Nucleus accumbens (tissue), 56 donors: ENCODE measurements around the gene TGFB2.

ENCODE experiments used
- DNase-seq, 56 donors: peaks; one replicate each; lab custom pipeline; 2025; lab: John Stamatoyannopoulos, UW

TGFB2 gene

DNA sequence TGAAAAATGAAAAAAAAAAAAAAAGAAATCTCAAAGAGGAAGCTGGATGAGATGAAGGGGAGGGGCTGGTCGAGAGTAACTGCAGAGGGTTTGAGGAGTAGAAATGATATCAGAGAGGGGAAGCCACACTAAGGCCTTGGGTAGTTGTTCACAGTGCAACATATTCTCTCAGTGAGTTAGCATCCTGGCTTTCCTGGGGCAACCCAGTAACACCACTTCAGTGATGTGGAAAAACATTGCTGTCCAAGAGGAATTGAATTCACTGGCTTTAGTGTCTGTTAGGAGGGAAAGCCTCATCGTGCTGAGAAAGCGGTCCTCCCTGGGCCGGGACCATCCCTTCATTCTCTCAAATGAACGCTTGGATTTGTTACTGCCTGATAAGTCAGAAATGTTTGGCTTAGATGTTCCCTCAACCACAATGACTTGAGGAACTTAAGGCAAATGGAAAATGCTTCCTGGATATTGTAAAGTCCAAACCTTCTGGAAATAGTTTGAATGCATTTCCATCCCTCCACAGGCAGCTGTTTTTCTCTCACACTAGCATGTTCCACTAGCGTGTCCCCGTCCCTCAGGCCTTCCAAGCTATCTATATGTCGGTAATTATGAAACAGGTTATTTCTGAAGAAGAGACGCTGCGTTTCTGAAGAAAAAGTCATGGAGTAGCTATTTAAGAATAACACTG lies 12.2 kb downstream of the TGFB2 start:
- DNase-seq = no peak

DNA sequence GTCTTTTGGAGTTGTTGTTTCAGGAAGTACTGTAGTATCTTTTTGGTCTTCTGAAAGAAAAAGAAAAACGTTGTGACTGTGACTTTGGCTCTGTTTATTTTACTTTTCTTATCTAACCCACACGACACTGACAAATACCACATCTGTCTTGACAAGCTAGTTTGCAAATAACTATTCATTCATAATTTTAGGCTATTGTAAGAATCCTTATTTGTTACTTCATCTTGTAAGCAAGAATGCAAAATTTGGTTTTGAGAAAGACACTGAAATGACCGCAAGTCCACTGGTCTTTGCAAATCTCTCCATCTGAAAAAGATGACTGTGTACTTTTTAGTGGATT lies 12.7 kb downstream of the TGFB2 start:
- no peak for DNase-seq

DNA sequence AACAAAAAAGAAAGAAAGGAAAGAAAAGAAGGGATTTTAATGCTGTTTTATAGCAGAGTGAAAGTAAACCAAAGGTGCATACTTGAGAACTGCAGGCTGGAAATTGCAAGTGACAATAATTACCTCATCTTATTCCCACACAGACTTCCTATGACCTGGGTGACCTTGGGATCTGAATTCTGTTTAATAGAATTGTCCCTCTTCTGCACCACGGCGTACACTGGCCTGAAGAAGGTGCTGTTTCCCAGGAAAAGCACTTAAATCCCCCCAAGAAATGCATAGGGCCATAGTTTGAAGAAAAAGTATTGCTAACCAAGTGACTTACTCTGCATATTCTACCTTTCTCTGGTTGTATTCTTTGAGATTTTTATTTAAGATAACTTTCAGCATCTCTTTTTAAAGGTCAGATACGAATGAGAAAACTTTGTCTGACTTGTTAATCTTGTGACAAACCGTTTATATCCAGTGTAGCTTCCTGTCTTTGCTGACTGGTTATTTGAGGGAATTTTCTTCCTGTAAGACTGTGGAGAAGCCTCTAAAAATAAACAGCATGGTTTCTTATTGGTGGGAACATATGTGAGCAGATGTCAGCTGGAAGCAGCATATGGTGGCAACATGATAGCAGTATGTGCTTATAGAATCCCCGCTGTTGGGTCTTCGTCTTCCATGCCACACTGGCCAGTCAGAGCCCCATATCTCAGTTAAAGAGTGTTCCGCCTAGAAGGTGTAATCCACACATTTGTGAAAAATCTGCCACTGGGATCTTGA lies 16.3 kb downstream of the TGFB2 start:
- peak in 2 of 56 donors; percentile 4 to 18 for DNase-seq

DNA sequence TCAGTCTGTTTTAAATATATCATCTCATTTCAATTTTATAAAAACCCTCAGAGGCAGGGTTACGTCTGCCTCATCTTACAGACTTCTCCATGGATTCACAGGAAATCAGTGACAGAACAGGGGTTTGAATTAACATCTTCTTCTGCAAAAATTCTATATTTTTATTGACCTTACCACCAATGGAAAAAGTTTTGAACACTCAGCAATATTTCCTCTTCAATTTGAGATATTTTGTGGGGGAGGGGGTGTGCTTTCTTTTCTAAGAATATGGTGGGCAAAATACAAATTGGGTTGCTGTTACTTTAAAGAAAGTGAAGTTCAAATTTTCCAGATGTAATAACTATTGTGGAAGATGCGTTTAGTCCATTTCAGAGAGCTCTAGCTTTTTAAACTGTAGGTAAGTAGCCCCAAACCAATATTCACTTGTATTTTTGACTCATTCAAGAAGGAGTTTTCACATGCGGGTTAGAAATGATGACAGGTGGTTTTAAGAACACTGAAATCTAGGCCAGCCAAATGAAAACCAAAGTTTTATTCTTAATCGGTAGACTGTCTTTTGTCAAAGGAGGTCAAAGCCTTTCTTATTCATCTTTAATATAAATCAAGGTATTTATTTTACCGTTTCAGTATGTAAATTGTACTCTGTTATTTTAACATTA lies 17.4 kb downstream of the TGFB2 start:
- DNase-seq = no peak

DNA sequence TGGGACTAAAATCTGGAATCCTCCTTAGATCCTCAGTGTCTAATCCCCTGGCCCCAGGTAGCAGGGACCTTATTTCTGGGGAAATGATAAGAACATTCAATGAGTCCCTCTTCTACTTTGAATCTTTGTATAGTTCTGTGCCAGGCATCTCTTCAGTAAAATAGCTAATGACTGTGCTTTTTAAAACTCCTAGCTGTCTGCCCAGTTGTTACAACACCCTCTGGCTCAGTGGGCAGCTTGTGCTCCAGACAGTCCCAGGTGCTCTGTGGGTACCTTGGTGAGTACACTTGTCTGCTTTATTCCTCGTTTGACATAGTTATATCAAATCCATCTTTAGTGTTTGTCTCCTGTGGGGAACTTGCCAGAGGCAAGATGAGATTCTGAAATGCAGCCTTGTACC lies 18.0 kb downstream of the TGFB2 start:
- no peak for DNase-seq

DNA sequence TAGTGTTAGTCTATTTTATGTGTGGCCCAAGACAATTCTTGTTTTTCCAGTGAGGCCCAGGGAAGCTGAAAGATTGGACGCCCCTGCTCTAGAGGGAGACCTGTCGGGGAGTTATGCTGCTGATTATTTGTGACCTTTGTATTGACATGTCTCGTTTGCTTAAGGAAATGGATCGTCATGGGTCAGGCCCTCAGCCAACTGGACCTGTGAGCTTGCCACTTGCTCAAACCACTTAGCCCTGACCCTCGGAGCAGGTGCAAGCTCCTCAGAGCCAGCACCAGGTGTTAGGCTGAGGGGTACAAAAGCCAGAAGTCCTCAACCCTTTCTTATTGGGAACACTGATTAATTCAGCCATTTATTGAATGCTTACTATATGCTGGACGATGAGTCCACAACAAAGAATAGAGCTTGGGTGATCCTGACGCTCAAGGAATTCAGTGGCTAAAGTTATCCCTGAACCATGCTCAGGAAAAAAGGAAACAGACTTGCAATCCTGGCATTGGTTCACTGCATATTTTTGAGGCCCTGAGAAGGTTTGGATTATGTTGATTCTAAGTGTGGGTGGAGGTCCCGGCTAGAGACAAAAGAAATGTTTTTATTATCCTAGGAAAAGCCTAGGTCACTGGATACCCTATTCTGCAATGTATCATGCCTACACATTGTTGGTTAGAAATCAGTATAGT lies 19.0 kb downstream of the TGFB2 start:
- no peak for DNase-seq

DNA sequence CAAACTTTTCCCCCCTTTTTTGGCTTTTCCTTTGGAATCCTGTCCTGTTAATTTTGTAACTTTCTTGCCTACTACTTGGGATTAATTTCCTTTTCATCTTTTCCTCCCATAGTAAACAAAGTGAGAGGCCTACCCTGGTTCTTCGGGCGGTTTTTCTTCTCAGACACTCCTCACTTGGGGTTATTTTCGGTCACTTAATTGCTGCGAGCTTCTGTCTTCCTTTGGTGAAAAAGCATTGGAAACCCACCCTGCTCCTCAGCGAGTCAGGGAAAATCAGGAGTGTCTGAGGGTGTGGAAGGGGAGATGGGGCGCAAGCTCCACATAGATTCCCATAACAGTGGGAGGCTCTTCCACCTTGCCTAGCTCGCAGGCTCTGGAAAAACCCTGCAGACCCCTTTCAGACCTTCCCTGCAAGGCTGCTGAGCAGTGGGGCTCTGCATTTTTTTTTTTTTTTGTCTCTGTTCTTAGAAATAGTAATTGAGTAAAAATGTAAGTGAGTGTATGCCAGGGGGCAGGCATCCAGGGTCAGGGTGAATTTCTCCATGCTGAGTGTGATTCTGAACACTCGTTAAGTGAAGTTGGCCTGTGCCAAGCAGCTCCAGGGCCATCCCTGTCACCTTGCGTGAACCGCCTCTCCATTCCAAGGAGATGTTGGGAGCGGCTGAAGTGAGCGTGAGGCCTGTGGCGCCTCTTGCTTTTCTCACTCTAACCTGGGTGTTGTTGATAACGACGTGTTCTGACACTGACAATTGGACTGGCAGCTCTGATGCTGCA lies 20.3 kb downstream of the TGFB2 start:
- DNase-seq = peak in 10 of 56 donors; percentile 3 to 40 (median 23)

DNA sequence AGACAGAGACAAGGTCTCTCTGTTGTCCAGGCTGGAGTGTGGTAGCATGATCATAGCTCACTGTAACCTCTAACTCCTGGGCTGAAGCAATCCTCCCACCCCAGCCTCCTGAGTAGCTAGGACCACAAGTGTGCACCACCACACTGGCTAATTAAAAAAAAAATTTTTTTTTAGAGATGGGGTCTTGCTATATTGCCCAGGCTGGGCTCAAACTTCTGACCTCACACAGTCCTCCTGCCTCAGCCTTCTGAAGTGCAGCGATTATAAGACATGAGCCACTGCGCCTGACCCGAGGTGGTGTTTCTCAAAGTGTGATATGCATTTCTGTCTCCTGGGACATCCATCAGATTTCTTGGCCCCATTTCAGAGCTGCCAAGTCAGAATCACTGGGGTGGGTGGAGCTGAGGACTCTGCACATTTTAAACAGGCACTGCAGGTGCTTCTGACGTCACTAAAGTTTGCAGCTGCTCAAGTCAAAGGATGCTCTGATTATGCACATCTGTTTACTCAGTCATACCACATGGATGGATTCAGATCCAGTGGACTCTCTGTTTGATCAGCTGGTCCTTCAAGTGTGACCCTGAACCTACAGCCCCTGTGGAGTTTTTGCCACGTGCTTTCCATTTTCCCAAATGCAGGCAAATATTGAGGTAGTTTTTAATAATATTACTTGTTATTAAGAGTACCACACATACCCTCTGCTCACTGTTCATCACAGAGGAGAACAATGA lies 21.4 kb downstream of the TGFB2 start:
- no peak for DNase-seq

DNA sequence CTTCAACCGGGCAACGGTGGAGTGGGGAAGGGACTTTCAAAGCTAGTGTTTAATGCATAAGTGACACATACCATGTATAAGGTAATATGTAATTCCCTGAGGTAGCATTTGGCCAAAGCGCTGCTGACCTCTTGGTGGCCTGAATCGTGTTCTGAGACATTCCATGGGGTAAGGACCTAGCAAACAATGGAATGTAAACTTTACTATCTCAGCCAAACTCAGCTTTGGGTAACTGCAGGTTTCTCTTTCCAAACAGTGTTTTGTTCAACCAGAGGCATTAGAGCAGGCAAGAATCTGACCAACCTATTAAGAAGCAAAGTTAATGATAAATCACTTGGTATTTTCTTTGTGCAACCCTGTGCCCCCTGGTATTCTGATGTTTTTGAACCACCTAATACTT lies 22.0 kb downstream of the TGFB2 start:
- no peak for DNase-seq

DNA sequence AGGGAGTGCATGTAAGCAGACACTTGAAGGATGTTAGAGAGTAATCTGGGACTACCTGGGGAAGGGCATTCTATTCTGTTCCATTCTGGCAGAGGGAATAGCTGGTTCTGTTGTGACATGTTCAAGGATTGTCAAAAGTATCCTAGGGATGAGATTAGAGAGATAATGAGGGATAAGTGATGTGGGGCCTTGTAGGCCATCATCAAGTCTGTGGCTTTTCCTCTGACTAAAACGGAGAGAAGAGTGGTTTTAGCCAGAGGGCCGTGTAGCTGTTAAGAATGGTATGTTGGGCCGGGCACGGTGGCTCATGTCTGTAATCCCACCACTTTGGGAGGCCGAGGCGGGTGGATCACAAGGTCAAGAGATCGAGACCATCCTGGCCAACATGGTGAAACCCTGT lies 23.6 kb downstream of the TGFB2 start:
- no peak for DNase-seq

DNA sequence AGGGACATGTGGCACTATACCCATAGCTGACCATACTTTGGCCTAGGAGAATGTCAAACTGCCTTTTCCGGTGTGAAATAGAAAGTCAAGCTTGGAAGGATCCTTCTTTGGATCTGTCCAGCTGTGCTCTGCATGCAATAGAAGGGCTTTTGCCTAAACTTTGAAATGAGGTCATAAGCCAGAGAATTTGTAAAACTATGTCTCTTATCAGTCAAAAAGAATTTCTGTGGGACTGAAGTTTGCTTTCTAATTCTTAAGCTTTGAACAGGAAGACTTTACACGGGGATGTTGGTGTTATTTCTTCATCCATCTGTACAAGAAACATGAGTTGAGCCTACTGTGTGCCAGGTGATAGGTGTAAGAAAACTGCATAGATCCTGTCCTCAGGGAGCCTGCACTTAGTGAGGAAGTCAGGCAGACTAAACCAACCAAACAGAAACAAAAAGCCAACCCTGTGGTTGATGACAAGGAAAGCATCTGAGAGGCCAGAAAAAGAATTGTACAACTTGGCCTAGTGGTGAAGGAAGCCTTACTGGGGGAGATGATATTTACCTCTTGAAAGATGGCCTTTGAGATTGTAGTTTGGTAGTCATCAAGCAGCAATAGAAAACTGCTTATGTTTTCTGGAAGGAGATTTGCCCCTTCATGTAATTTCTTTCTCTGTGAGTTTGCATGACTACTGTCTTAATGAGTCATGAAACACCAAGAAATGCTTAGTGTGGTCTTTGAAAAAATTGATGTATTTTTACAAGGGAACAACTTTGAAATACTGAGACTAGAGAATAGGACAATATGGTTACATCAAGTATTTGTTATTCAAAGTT lies 24.8 kb downstream of the TGFB2 start:
- no peak for DNase-seq

DNA sequence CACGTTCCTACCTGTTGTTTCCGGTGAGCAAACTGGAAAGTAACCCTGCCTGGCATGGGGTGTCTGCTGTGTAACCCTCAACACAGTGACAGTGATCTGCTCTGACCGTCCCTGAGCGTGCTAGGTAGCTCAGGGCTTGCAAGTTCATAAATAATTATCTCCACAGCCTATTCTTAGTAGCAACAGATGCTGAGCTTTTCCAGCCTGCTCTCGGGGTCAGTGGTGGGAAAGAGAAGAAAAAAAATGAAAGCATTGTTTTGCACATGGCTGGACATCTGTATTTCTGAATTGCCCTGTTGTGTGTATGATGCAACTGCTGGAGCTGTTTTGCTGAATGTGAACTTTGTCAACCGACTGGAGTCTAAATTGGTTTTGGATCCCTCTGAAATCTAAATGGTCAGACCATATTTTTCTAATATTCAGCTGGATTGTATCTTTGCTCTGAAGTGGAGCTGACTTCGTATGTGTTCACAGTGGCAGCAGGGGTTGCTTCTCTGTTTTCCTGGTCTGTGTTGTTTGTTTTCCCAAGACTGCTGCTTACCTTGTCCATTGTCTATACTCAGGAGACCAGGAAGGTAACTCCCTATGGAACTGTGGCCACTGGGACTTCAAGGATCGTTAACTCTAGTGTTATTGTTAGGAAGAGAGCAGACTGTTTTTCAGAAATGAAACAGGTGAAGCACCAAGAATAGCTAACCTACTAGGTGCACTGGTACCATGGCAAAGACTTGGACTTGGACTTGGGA lies 27.0 kb downstream of the TGFB2 start:
- peak in 35 of 56 donors; percentile 10 to 70 (median 28) for DNase-seq

DNA sequence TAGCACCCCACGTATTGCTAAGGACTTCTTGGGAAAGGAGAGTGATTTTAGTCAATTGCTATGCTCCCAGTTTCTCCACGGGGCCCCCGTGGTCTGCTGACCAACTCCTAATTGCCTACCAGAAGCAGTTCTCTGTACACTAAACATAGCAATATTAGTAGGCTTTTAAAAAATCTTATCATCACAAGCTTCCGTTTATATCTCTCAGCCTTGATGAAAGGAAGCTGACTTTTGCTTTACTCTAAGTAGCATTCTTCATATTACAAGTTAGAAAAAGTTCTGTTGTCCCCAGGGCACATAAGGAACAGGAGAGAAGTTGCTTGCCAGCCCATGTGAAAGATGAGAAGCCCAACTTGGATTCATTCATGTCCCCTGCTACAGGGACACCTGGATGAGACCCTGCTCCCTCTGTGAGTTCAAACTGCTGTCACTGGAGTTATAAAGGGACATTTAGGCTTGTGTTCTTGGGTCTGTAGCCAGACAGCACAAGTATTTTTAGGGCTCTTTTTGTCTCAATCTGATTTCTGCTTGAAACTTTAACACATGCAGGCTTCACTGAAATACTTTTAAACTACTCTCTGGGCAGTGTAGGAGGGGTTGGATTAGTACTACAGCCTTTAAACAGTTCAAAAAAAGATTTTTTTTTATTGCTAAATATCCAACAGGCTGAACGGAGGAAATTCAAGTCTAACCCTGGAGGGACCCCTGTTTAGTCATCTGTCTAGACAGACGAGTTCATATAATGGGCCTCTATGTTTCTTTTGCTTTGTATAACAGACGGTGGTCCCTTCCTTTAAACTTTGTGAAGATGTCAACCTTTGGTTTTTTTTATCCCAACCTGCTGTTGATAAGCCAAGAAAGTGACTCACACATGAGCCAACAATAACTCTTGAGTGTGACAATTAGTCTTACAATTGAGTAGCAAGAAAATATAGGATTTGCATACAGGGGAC lies 29.5 kb downstream of the TGFB2 start:
- no peak for DNase-seq

DNA sequence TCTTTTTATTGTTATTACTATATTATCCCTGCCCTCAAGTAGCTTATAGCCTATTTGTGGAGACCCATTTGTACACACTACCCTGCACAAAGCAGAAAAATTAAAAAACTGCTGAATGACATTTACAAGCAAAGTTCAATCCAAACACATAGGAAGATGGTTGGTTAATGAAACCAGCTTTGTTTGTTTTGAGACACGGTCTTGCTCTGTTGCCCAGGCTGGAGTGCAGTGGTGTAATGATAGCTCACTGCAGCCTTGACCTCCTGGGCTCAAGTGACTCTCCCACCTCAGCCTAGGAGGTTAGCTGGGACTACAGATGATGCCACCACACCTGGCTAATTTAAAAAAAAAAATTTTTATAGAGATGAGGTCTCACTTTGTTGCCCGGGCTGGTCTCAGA lies 31.6 kb downstream of the TGFB2 start:
- no peak for DNase-seq

DNA sequence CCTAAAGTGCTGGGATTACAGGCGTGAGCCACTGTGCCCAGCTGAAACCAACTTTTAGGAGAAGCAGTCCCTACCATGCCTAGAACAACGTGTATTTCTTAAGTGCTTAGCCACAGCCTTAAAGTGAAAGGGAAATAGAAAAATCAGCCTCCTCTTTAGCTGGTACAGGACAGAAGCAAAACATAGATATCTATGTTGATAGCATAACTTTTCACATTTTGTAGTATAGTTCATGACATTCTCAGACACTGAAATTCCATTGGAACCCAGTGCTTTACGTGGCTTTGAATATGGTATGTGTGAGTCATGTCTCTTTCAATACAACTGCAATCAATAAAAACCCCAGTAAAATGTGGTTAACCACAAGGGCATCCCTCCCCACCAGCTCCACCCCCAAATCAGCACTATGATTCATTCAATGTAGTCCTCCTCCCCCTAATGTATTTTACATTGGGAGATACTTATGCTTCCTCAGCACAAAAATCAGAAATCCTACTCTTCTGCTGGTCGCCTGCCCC lies 32.1 kb downstream of the TGFB2 start:
- DNase-seq = no peak

DNA sequence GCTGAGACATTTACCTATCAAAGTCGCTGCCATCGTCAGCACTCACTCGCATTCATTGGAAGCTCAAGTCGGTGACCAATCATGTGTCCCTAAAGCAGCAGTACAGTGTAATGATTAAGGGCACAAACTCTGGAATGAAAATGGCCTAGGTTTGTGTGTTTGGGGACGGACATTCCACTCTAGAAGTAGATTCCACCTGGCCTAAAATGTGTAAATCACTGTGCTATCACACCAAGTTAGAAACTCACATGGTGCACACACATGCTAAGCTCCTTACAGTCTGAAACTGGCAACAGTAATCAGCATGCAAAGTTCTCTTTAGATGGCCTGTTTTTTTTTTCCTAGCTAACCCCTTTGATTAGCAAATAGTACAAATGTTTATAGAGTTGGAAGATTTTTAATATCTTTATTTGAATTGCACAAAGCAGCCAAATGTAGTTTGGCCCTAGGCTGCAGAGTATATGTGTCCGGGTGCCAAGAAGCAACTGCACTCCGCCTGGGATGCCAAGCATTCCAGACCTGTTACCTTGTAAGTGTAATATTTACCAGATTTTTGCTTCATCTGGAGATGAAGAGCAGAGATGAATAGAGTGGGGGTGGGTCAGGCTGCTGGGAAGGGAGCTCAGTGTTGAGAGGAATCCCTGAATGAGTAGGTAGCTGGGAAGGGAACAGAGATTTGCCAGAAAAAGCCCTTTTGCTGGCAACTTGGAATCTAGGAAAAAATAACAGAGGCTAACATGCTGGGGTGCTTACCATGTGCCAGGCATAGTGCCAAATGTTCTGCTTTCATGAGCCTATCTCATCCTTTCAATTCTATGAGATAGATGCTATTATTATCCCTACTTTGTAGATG lies 35.2 kb downstream of the TGFB2 start:
- DNase-seq = peak in 2 of 56 donors; percentile 1 to 22
